NCI-H1105 (cell line): ENCODE data around the gene C16orf46.

ENCODE experiments used
- DNase-seq: peaks from one replicate; lab custom pipeline; 2025; lab: John Stamatoyannopoulos, UW

The C16orf46 gene

GRCh38 chr16:81012974-81013373, 64.1 kb downstream of the C16orf46 start:
- no peak for DNase-seq
